DMS153 treated with DMSO at 0.1 percent for 48 hours (cell line): ENCODE data around the gene NFXL1.

Source experiments
- DNase-seq: peaks from one replicate; lab custom pipeline; 2025; ENCODE audit not compliant: unreplicated experiment; lab: John Stamatoyannopoulos, UW

NFXL1 gene

GRCh38 chr4:47899639-47900038 is 14.7 kb downstream of the NFXL1 start:
- no peak for DNase-seq

- no peak for DNase-seq
Measured at GRCh38 chr4:47891928-47892327, 22.5 kb downstream of the NFXL1 start.

GRCh38 chr4:47882228-47882627 is 32.2 kb downstream of the NFXL1 start:
- DNase-seq = no peak

GRCh38 chr4:47879458-47879857 is 34.9 kb downstream of the NFXL1 start:
- no peak for DNase-seq

- DNase-seq = no peak
Measured at GRCh38 chr4:47876784-47877546, 37.4 kb downstream of the NFXL1 start.

- no peak for DNase-seq
Measured at GRCh38 chr4:47876310-47876709, 38.1 kb downstream of the NFXL1 start.

GRCh38 chr4:47873877-47874541 is 40.4 kb downstream of the NFXL1 start:
- DNase-seq = no peak

- DNase-seq = no peak
Measured at GRCh38 chr4:47863486-47863885, 50.9 kb downstream of the NFXL1 start.

- DNase-seq = no peak
Measured at GRCh38 chr4:47862297-47862696, 52.1 kb downstream of the NFXL1 start.

GRCh38 chr4:47860305-47860704 is 54.1 kb downstream of the NFXL1 start:
- no peak for DNase-seq

GRCh38 chr4:47858006-47858405 is 56.4 kb downstream of the NFXL1 start:
- DNase-seq = no peak

- DNase-seq = no peak
Measured at GRCh38 chr4:47856713-47857112, 57.7 kb downstream of the NFXL1 start.

GRCh38 chr4:47855350-47855749 is 59.0 kb downstream of the NFXL1 start:
- DNase-seq = no peak

GRCh38 chr4:47852136-47852535 is 62.2 kb downstream of the NFXL1 start:
- no peak for DNase-seq

GRCh38 chr4:47849466-47849865 is 64.9 kb downstream of the NFXL1 start:
- DNase-seq = no peak

GRCh38 chr4:47848041-47848440 is 66.3 kb downstream of the NFXL1 start:
- DNase-seq = no peak

- no peak for DNase-seq
Measured at GRCh38 chr4:47842985-47843384, 71.4 kb downstream of the NFXL1 start.

GRCh38 chr4:47840291-47840690 is 74.1 kb downstream of the NFXL1 start:
- DNase-seq = no peak

- no peak for DNase-seq
Measured at GRCh38 chr4:47839259-47839658, 75.1 kb downstream of the NFXL1 start.

GRCh38 chr4:47838445-47838844 is 75.9 kb downstream of the NFXL1 start:
- DNase-seq = no peak

- no peak for DNase-seq
Measured at GRCh38 chr4:47837908-47838294, 76.5 kb downstream of the NFXL1 start, which contains the start of gene CORIN. Gene CORIN, minus strand, starts transcription at chr4:47838067. Its CDS starts 118 bp downstream, at chr4:47837949.

- no peak for DNase-seq
Measured at GRCh38 chr4:47837094-47837907, 77.1 kb downstream of the NFXL1 start.
